Activated T-cell treated with anti-CD3 and anti-CD28 coated beads for 4 hours (primary cell): ENCODE results near the gene IQCC.

ENCODE experiments used
- DNase-seq: peaks from one replicate; pipeline ENCODE4 v3.0.0-alpha.2; 2020

The IQCC gene

DNA sequence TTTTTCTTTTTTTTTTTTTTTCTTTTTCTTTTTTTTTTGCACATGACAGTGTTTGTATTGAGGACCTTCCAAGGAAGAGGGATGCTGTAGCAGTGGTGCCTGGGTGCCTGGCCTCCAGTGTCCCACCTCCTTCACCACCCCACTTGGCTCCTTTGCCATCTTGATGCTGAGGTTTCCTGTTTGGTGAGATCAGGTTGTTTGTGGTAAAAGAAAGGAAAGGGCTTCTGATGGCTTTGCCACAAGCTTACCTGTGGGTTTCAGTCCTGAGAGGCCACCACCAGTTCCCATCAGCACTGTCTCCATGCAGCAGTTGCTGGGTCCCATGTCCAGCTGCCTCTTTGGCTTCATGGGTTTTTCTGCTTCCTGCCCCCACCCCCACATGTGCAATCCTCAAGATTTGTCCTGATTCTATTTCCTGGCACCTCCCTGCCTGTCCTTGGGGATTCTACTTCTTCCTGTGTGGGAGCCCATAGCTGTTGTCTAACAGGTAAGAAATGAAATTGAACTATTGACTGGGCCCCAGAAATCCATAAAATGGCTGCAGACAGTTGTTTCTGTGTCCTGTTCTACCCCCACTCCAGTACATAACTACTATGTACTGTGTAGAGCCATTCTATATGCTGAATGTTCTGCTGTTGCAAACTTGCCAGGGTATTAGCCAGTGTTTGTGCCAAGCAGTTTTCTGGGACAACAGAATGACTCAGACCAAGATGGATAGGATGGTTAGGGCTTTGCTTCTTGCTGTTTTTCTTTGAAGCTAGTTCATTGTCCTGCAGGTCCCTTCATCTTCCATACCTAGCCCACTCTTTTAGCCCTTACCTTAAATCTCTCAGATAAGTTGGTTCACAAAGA is 9.3 kb upstream of the IQCC start:
- DNase-seq = no peak

DNA sequence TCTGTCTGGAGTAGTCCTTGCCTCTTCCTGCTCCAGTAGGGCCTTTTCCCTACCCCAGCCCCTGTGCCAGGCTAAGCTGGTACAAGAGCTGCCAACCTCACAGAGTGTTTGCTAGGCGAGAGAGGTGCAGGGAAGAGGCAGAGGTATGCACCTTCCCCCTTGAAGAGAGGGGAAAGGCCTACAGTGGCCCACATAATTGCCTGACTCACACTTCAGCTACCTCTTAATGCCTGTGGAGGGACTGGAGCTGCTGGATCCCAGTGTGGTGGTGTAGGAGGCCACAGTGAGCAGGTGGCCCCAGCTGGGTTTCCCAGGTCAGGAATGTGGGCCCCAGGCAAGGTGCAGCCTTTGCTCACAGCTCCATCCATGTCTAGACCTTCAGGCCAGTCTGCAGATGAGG is 8.4 kb upstream of the IQCC start:
- no peak for DNase-seq

DNA sequence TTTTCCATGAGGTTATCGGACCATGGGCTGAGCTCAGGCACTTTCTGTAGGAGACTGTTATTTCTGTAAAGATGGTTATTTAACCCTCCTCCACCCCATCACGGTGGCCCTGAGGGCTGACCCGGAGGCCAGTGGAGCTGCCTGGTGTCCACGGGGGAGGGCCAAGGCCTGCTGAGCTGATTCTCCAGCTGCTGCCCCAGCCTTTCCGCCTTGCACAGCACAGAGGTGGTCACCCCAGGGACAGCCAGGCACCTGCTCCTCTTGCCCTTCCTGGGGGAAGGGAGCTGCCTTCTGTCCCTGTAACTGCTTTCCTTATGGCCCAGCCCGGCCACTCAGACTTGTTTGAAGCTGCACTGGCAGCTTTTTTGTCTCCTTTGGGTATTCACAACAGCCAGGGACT is 7.6 kb upstream of the IQCC start:
- DNase-seq = no peak

DNA sequence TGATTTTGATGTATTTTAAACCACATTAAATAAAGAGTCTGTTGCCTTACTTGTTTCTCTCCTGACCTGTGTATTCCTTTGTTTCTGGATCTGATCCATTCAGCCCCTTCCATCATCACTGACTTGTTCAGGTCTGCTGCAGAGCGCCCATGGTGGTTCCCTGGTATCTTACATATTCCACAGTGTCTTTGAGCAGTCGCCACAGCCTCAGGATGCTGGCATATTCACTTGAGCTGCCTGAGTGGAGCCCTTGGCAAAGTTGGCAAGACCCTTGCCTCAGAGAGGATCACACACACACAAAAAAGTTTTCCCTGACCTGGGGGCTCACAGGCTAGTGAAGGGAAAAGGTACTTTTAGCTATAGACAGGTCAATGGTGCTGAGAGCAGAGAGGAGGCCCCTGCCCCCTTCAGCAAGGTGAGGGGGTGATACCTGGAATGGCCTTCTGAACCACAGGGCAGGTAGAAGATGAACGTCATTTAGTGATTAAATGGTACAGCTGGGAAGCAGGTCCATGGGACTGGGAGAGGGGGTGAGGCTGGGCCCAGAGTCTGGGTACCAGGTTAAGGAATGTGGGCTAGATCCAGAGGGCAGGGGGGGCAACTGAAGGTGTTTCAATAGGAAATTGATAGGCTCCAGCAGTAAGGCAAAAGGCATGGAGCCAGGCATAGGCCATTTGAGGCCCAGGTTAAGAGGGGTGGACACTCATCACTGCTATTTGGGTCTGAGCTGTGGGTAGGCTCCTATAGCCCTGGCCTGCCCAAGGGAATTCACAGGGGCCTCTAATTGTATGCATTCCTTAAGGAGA is 7.0 kb upstream of the IQCC start:
- DNase-seq = no peak

DNA sequence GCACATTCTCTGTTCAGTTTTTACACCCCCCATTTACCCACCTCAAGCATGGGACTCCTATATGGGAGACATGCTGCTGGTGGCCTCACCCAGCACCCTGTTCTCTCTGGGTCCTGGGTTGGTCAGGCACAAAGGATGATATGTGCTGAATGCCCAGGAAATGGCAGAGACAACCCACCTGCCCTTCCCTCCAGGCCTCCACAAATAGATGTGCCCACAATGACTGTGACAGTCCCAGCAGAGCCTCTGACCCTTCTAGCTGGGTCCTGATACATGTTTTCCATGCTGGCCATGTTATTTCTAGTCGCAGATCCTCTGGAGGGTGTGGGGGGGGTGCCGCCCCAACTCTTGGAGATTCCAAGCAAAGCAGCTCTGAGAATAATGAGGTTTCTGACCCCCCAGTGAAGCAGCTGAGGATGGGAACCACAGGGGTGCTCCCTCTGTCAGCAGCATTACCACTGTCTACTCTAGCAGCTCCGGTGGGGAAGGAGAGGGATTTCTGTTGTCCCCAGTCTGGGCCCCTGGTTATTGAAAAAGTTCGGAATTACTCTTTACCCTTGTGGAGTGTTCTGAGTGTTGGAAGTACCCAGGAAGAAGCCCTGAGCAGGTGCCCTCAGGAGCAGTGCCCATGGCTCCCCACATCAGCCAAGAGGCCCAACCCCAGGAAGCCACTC is 6.3 kb upstream of the IQCC start:
- no peak for DNase-seq

DNA sequence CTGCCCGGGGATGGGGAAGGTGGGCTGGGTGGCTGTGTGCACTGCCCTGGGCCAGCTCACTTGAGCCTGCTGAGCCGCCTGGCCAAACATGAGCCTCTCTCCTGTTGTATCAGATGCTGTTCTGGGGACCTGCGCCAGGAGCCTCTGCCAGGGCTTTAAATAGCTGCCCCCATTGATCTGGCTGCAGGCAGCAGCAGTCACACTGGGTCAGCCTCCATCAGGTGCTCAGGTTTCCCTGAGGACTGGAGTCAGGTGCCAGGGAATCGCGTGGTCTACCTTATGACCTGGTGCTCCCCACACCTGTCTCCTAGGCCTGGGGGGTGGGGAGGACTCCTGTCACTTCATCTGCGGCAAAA is 5.8 kb upstream of the IQCC start:
- no peak for DNase-seq

DNA sequence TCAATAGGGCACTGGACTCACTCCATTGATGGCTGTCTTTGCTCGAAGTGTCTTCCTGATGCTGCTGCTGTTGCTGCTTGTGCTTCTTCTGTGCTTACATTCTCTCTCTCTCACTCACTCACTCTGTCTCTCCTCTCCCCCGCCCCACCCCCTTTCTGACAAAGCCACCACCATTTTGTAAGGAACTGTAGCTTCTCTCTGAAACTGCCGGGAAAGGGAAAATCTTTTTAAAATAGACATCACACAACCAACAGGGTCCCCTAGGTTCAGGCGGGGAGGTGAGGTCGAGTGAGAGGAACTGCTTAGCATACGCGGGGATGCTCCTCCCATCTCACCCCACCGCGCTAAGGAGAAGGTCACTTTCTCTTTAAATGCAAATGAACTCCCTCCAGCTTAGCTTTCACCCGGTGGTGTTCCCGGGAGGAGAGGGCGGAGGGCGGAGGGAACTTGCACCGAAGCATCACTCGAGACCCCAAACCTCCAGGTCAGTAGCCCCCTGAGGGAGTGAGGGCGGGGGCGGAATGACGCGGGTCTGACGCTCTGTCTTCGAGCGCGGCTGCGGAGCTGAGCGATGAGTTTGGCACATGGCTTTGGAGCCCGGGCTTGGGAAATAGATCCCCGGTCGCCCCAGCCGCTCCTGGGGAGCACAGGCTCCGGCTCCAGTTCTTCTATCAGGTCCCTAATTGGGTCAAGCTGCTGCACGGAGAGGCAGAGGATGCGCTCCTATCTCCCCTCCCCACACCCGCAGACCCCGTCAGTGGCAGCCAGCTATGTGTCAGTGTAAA is 5.1 kb upstream of the IQCC start, which contains the start of gene CCDC28B:
TSS of gene CCDC28B (plus strand) at position 370 of the 785 bp plus-strand sequence. CDS start 1,341 bp downstream, outside the sequence.
- peak; percentile 34 for DNase-seq

DNA sequence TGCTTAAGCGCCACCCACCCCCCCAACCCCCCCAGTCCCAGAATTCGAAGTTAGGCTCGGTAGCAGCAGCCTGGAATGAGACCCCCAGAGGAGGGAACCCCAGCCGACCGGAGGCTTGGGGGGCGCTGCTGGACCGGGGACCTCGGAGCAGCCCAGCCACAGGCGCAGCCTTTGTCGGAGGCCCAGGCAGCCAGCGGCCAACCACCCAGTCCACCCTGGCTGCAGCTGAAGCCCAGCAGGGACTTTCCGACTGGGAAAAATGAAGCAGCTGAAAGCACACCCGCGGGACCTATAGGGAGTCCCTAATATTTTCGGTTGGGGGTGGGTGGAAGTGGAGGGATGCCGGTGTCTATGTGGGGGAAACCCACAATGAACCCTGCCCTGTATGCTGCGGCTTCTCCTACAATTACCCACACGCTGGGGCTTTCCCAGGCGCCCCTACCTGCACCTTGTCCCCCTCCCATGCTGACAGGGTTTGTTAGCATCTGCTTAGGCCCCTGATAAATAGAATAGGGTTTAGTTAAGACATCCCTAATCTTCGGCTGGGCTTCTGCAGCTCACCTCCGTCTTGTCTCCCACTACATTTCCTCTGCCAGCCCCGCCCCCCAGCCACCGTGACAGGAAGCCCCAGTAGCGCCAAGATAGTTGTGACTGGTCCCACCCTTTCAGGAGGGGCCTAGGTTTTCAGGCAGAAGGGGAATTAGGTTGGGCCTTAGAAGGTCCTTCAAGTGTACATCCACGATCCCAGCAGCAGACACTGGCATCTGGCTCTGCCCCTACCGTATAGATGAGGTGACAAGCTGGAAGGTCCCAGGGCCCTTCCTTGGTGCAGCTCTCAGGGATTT is 4.2 kb upstream of the IQCC start:
- peak; percentile 65 for DNase-seq

DNA sequence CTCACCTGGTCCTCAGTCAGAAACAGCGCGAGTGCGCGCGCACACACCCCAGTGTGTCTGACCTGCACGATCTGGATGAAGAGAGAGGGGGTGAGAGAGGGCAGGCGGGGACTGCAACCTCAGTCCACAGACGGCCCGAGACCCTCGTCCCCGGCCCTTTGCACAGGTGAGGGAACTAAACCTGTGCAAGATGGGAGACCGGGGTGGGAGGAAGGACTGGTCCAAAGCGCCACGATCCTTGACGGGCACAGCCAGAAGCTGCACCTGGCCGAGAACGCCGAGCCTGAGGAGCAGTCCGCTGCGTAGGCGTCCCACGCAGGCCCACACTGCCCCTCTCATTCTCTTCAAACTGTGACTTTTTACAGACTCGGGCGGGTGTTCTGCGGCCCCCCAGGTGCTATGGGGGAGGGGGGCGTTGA is 519 bp upstream of the IQCC start:
- no peak for DNase-seq

DNA sequence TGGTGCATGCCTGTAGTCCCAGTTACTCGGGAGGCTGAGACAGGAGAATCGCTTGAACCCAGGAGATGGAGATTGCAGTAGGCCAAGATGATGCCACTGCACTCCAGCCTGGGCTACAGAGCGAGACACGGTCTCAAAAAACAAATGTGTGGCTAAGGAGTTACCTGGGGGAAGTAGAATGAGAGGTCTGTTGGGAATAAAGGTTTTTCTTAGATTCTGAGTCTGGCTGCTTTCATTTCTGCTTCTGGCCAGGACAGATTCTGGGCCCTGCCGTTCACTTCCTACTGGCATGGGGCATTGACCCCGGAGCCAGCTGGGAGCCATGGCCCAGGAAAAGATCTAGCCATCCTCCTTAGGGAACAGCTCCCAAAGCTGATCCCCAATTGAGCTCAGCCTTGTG is 3.0 kb downstream of the IQCC start:
- DNase-seq = no peak

DNA sequence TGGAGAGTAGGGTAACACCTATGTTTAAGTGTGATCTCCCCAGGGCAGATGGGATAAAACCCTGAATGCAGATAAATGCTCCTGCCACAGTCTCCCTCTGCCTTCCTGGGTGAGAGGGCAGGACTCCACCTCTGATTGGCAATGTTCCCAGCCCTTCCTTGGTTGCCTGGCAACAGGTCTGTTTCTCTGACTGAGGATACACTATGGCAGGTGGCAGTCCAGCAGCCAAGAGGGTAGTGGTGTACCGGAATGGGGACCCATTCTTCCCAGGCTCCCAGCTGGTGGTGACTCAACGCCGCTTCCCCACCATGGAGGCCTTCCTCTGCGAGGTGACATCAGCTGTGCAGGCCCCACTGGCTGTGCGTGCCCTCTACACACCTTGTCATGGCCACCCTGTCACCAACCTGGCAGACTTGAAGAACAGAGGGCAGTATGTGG is 3.4 kb downstream of the IQCC start, which contains the start of gene DCDC2B:
TSS of gene DCDC2B (plus strand) at position 199 of the 438 bp plus-strand sequence. CDS start at position 204, 5 bp downstream.
- DNase-seq = no peak

DNA sequence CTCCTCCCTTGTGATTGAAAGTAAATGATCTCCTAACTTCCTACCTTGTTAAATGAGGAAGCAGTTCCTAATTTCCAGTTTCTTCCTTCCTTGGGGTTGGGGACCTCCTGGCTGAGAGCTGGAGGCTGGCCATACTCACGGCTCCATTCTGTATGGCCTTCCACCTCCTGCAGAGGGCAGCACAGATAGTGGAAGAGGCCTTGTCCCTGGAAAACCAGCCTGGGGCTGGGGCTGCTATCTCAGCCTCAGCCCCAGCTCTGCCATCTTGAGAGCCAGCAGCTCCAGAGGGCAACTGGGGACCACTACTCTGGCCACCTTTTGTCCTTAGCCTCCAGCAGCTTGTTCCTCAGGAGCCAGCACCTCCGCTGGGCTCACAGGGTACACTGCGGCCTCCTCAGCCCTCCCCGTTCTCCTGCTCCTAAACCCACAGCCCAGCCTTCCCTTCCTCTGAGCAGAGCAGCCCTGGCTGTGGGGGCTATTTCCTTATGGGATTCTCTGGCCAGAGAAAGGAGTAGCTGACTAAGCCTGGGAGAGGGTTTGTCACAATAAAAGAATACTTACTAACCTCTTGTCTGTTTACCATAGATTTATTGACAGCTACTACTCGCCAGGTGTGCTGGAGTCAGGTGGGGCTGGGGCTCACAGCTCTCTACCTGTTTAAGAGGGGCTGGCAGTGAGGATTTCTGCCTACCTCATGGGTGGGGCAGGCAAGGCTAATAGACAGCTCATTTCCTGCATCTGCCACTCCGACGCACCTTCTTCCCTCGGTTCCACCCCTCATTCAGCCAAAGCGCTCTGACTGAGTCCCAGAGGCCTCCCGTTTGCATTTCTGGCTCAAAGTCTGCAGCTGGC is 10.4 kb downstream of the IQCC start:
- DNase-seq = peak; percentile 56

DNA sequence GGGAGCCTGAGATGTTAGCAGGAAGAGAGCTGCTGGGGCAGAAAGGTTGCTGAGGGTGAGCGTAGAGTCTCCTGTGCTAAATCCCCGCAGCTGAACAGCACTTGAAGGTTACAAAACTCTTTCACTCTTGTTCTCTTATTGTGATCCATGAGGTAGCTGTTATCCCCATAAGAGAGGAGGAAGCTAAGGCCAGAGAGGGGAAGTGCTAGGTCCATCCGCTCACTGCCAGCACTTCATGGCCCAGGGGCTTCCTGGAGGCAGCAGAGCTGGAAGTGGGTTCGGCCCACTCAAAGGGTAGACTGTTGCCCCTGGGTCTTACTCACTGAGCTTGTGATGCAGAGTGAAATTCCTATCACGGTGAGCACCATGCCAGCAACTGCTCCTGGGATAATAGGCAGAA is 11.1 kb downstream of the IQCC start:
- DNase-seq = no peak

DNA sequence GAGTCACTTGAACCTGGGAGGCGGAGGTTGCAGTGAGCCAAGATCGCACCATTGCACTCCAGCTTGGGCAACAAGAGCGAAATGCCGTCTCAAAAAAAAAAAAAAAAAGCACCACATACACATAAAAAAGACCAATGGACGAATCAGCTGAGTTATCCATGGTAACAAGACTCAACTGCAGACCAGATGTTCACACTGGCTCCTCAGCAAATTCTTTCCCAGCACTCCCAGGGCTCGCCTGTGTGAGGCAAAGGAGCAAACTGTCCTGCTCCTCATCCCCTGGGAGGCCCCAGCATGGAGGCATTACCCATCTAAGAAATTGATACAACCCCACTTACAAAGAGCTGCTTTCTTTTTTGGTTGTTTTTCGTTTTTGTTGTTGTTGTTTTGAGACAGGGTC is 13.6 kb downstream of the IQCC start:
- no peak for DNase-seq

DNA sequence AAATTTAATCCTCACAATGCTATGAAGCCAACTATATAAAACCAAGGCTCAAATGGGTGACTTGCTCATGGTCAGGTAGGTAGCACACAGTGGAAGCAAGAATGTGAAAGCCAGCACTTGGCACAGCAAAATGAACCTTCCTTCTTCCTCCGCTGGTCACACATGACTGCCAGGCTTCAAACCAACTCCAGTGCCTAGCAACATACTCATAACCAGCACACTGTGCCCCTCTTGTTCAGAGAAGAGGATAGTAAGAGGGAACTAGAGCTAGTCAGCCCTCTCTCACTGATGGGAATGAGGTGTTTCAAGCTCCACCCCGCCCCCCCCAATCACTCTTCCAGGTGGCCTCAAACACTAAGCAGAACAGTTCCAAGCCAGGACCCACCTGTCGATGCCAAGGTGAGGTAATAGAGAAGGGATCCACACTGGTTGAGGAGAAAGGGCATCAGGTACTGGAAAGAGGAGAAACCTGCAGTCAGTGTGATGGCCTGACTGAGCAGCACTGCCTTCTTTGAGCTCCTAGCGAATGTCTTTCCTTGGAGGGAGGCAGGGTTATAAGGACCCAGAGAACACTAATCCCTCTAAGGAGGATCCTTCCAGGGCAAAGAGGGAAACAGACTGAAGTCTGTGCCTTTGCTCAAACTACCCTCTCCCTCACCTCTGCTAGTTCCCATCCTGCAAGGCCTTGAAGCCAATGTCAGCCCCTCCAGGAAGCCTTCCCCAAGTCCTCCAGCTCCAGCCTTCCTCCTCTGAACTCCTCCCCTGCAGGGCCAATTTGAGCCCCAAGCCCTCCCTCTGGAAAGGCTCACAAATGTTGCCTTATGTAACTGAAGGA is 15.5 kb downstream of the IQCC start:
- DNase-seq = no peak

DNA sequence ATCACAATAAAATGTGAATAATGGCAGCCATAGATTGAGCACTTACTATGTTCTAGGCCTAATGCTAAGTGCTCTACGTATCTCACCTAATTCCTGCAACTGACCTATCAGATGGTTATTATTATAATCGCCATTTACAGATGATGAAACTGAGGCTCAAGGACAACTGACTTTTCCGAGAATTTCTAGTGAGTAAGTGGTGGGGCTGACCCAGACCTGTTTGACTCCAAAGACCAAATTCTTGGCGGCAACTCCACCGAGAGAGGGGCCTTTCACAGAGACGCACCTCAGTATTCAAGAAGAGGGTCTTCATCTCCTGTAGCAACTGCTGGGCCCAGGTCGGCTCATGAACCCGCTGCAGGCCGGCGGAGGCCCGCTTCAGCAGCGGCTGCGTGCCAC is 16.1 kb downstream of the IQCC start:
- DNase-seq = no peak

DNA sequence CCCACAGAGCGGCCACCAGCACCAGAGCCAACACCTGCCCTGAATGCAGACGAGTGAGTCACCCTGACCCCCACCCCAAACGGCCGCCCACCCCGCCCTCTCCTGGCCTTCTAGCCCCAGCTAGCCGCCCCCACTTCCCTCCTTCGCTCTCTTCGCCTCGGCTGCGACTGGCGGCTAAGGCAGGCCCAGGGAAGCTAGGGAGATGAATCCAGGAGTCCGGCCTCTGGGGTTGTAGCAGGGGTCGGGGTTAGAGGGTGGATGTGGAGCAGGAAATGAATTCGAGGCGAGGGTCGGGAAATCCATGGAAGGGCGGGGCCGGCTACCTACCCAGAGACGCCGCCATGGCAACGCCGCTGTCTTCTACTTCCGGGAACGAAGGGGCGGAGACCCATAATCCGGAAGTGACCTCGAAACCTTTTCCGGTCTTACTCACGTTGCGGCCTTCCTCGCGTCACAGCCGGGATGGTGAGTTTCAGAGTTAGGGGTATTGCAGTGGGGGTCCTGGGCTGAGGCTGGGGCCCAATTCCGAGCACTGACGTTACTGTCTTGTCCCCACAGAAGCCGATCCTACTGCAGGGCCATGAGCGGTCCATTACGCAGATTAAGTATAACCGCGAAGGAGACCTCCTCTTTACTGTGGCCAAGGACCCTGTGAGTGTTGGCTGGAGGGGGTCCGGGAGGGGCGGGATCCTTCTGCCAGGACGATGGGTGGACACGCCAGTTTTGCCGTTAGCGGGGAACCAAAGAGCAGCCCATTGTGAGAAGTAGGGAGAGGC is 16.7 kb downstream of the IQCC start, which contains the start of the genes EIF3I and TMEM234:
TSS of gene EIF3I (plus strand) at position 428 of the 776 bp plus-strand sequence. CDS start at position 463, 35 bp downstream.
TSS of gene TMEM234 (minus strand) at position 374 of the 776 bp plus-strand sequence. CDS start at position 343, 31 bp downstream.
- peak; percentile 91 for DNase-seq

DNA sequence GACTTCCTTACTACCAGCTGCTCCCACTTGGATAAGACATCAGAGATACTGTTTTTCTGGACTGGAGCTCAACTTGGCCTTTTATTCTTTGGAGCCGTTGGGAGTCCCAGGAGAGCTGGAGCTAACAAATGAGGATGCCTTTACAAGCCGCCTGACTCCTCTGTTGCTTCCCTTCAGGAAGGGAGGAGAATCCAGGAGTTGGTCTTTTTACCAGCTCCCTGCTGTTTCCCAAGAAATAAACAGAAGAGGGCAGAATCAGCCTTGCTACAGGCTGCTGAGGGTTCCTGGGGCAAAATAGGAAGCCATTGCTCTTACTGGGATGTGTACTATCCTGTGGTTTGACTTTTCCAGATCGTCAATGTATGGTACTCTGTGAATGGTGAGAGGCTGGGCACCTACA is 18.2 kb downstream of the IQCC start:
- no peak for DNase-seq
